Cardiac muscle cell (in vitro differentiated cells and primary cell): ENCODE measurements around the gene FAM217A. TPM values are rescaled to one million over a fixed set of nuclear protein-coding genes. Genes with fewer than 3 reads are reported as not detected.

Source experiments
- DNase-seq, 2 donors: peaks; one replicate each; pipeline versions ENCODE4 v3.0.0 to v3.0.0-alpha.2; 2010 to 2017; ENCODE audit warnings: low read depth in 1 of 2, low spot score in 1 of 2
- H3K27ac ChIP-seq: fragments of 200-600 bp; sonication (generic); 2 replicates; pipeline ENCODE4 v1.5.1; 2016
- H3K27me3 ChIP-seq: fragments of 200-600 bp; sonication (generic); 2 replicates; pipeline ENCODE4 v1.6.0; 2016; ENCODE audit warnings: control low read depth
- H3K36me3 ChIP-seq: fragments of 200-600 bp; sonication (generic); 2 replicates; pipeline ENCODE4 v1.5.1; 2016; ENCODE audit warnings: control low read depth
- H3K4me1 ChIP-seq: fragments of 200-600 bp; sonication (generic); 2 replicates; pipeline ENCODE4 v1.8.1; 2017; ENCODE audit warnings: low read depth, mild to moderate bottlenecking, mixed run types
- H3K4me3 ChIP-seq: fragments of 200-600 bp; sonication (generic); 2 replicates; pipeline ENCODE4 v1.5.1; 2016; ENCODE audit warnings: mild to moderate bottlenecking
- H3K9me3 ChIP-seq: fragments of 200-600 bp; sonication (generic); 2 replicates; pipeline ENCODE4 v1.5.1; 2017; ENCODE audit warnings: low read depth, mild to moderate bottlenecking, control low read depth
- CTCF ChIP-seq: IDR thresholded peaks from 2 replicates; pipeline ENCODE4 v1.5.1; 2012; ENCODE audit warnings: low read depth, mild to moderate bottlenecking, low read length
- polyA plus RNA-seq: library from polyadenylated mRNA; unstranded; fragments of >200 nt; fragmentation: Nextera tagmentation; extraction: Ambion mirVana; gene quantifications from 2 replicates; pipeline ENCODE4 v1.2.1, GENCODE V29; 2016
- total RNA-seq: library from RNA; depleted of rRNA; stranded (reverse); fragments of >200 nt; gene quantifications from 2 replicates; pipeline ENCODE4 v1.2.3, GENCODE V29; 2016

FAM217A gene
- total and polyA plus RNA-seq, 2 experiments from 2014 or later, result not detected

DNA sequence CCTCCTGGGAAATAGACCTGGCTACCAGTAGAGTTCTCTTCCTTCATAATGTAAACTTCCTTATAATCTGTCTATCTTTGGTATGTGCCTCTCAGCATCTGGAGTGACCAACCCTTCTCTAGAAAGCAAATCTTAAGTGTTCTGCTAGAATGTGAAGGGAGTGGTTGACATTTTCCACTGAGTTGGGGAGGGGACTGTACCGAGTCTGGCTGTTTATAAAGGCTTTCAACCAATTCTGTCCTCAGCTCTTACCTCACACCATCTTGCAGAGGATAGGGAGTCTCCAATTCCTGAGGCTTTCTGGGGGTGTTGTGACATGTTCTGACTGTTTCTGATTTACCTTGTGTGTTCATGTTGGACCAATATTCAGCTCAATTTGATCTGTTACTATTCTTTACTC, 39.6 kb downstream of the FAM217A start:
- H3K4me3 ChIP-seq, result no peak overlapping the region
- no peaks in the 10 kb centered on the region for H3K27me3 ChIP-seq
- TF ChIP-seq CTCF, result no peak
- H3K4me1 ChIP-seq, result peaks cover 11% of the 10 kb centered on the region
- H3K9me3 ChIP-seq, result no peaks in the 10 kb centered on the region
- peaks cover 52% of the 10 kb centered on the region for H3K36me3 ChIP-seq
- peak overlapping the region; percentile 65 for H3K27ac ChIP-seq
- DNase-seq, result peak in 1 of 2 donors; percentile 12

- H3K4me3 ChIP-seq, result no peak overlapping the region
- peaks cover 28% of the 10 kb centered on the region for H3K4me1 ChIP-seq
- H3K27me3 ChIP-seq, result no peaks in the 10 kb centered on the region
- no peaks in the 10 kb centered on the region for H3K9me3 ChIP-seq
- no peak overlapping the region for H3K27ac ChIP-seq
- DNase-seq, result no peak
- H3K36me3 ChIP-seq, result peaks cover 37% of the 10 kb centered on the region
- no peak for TF ChIP-seq CTCF
Measured at GRCh38 chr6:4036581-4036980, 42.4 kb downstream of the FAM217A start.

DNA sequence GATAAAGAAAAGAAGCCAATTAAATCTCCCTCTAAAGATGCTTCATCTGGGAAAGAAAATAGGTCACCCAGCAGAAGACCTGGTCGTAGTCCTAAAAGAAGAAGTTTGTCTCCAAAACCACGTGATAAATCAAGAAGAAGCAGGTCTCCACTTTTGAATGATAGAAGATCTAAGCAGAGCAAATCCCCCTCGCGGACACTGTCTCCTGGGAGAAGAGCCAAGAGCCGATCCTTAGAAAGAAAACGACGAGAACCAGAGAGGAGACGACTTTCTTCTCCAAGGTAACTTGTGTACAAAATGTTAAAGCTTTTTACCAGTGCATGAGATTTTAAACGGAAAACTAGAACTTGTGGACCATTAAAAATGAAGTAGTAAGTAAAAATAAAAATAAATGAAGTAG, 46.5 kb downstream of the FAM217A start:
- Histone ChIP-seq H3K4me3 (no peak overlapping the region), H3K36me3 (peaks cover 12% of the 10 kb centered on the region), H3K27ac (no peak overlapping the region)

DNA sequence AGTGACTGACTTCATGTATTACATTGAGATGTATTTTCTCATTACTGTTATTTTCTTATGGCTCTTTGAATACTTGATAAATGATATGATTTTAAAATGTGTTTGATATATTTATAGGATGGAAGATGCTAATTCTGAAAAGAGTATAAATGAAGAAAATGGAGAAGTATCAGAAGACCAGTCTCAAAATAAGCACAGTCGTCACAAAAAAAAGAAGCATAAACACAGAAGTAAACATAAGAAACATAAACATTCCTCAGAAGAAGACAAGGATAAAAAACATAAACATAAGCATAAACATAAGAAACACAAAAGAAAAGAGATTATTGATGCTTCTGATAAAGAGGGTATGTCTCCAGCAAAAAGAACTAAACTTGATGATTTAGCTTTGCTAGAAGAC, 47.5 kb downstream of the FAM217A start:
- no peak overlapping the region for H3K27ac ChIP-seq
- no peak for TF ChIP-seq CTCF
- no peaks in the 10 kb centered on the region for H3K9me3 ChIP-seq
- peaks cover 12% of the 10 kb centered on the region for H3K36me3 ChIP-seq
- no peaks in the 10 kb centered on the region for H3K27me3 ChIP-seq
- peaks cover 17% of the 10 kb centered on the region for H3K4me1 ChIP-seq
- no peak overlapping the region for H3K4me3 ChIP-seq
- no peak for DNase-seq

More for the DNA sequence above, 46.5 kb downstream of the FAM217A start:
- Histone ChIP-seq H3K9me3 (no peaks in the 10 kb centered on the region), H3K4me1 (peaks cover 17% of the 10 kb centered on the region), H3K27me3 (no peaks in the 10 kb centered on the region)
- no peak for TF ChIP-seq CTCF
- no peak for DNase-seq

DNA sequence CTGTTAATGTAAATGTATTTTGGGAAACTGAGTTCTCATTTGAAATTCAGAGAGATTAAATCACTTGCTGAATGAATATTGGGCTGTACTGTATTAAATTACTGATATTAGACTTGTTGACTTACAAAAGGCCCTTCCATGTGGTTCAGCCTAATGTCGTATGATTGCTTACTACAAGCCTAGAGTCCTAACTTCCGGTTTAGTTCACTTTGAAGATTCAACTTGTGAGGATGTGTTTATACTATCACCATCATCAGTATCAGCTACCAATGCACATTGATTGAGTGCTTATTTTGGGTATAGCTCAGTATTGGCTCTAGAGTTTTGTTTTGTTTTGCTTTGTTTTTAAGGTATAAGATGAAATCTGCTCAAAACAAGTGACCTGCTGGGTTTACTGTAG, 48.3 kb downstream of the FAM217A start:
- H3K27ac ChIP-seq, result no peak overlapping the region

More for the DNA sequence above, 48.3 kb downstream of the FAM217A start:
- DNase-seq, result no peak
- H3K9me3 ChIP-seq, result no peaks in the 10 kb centered on the region
- peaks cover 12% of the 10 kb centered on the region for H3K36me3 ChIP-seq
- no peak for TF ChIP-seq CTCF
- H3K27me3 ChIP-seq, result no peaks in the 10 kb centered on the region
- peaks cover 17% of the 10 kb centered on the region for H3K4me1 ChIP-seq
- no peak overlapping the region for H3K4me3 ChIP-seq
